HL-60/S4 (cell line): ENCODE results near the gene C11orf98.
"Not testable (repeated sequence)": the region's sequence is repeated elsewhere in the genome, so short reads cannot be mapped to it uniquely, and the experiment has no call there.

Source experiments
- in situ Hi-C: fragments of 300-500 bp; cut with MboI; formaldehyde crosslinking; loops from 2 replicates; pipeline ENCODE4 v1.14.3; 2022; ENCODE audit warnings: low sequenced_read_pairs

Gene C11orf98

GRCh38 chr11:62687508-62688396, 22.7 kb upstream of the C11orf98 start:
- in situ Hi-C loops: no loop called here

GRCh38 chr11:62682518-62682917, 17.5 kb upstream of the C11orf98 start:
- in situ Hi-C loops: no loop called here

DNA sequence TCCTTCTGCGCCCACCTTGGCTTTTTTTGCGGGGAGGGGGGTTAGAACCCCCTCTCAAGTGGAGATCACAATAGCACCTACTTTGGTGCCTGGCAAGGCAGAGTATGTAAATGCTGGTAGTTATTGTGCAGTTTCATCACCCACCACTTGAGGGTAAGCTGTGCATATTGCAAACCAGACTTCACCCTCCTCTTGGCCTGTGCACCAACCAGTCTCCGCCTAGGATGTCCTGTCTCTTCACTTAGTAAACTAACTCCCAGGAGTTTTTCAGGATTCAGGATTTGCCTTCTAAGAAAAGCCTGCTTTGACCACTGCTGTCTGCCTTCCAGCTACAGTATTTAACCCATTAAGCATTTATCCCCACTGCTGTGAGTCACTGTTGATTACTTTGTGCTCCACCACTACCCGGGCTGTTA, 15.8 kb upstream of the C11orf98 start:
- in situ Hi-C loops: no loop called here

- in situ Hi-C loops: no loop called here
Observed at GRCh38 chr11:62678770-62679696, 14.0 kb upstream of the C11orf98 start, which contains the start of gene UBXN1. TSS of gene UBXN1 (minus strand) at chr11:62679073. CDS start at chr11:62678923, 150 bp downstream.

GRCh38 chr11:62678433-62678769, 13.4 kb upstream of the C11orf98 start:
- in situ Hi-C loops: no loop called here

- in situ Hi-C loops: no loop called here
Observed at GRCh38 chr11:62677714-62678113, 12.7 kb upstream of the C11orf98 start.

GRCh38 chr11:62677156-62677555, 12.1 kb upstream of the C11orf98 start:
- in situ Hi-C loops: no loop called here

DNA sequence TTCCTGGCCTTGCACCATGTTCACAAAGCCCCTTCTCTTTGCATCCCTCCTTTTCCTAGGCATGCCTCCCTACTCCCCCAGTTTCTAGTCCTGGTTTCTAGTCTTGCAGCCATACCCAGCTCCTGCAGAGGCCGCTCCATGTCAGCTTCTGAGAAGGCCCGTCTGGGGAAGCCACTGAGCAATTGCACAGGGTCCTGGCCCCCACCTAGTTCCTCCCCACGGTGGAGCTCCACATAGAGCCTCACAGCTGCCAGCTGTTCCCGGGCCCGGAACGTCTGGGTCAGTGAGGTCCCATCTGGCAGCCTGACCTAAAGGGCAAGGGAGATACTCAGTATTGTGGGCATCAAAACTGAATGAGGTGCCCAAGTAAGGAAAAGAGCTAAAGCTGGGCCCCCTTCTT, 11.7 kb upstream of the C11orf98 start:
- in situ Hi-C loops: no loop called here

- in situ Hi-C loops: not testable (repeated sequence)
Observed at GRCh38 chr11:62675415-62675814, 10.4 kb upstream of the C11orf98 start.

- in situ Hi-C loops: no loop called here
Observed at GRCh38 chr11:62673196-62673525, 8.2 kb upstream of the C11orf98 start.

- in situ Hi-C loops: no loop called here
Observed at GRCh38 chr11:62671608-62672389, 6.8 kb upstream of the C11orf98 start, which contains the start of the genes LBHD1 and UQCC3. TSS of gene LBHD1 (minus strand) at chr11:62672267. CDS start at chr11:62670031, 2,236 bp downstream. TSS of gene UQCC3 (plus strand) at chr11:62671673. CDS start at chr11:62671746, 73 bp downstream.

- in situ Hi-C loops: no loop called here
Observed at GRCh38 chr11:62671236-62671607, 6.2 kb upstream of the C11orf98 start.

DNA sequence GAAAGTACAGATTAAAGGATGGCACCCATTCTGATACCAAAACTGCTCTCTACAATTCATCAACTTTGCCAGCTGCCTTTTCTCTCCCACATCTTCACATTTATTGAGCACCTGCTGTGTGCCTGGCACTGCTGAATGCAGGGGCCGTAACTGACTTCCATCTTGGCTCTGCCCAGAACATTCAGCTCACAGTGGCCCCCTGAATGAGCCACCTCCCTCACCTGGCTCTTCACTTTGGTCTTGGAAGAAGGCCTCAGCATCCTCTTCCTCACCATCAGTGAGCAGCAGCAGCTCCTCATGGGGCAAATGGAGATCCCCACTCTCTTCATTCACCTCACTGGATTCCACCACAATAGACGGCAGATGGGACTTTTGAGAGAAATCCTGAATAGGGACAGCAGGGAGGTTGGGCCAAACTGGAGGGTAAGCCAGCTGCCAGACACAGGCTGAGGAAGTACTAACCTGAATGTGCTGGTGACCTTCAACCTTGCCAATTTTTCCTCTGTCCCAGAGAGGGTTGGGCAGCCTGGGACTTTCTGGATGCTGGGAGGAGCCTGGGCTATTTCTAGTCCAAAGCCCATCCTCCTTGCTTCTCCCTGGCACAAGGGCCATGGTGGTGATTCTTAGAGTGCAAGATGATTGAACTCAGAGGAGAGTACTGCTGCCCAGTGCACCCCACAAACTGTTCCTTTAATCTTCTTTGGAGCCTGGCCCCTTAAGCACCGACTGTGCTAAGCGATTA, 4.6 kb upstream of the C11orf98 start:
- in situ Hi-C loops: no loop called here

DNA sequence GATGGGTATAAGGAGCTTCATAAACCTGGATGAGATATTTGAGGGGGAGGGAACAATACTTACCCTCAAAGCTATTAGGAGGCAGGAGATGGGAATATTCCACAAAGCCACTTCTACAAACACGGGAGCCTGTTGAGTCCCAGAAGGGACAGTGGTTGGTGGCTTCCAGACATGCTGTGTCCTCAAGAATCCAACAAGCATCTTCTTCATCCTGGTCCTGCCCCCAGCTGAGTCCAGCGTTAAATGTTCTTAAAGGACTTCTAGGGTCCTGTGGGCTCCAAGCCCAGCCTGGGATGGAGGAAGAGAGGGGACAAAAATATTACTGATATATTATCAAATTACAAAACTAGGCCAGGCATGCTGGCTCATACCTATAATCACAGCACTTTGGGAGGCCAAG, 2.5 kb upstream of the C11orf98 start:
- in situ Hi-C loops: no loop called here

DNA sequence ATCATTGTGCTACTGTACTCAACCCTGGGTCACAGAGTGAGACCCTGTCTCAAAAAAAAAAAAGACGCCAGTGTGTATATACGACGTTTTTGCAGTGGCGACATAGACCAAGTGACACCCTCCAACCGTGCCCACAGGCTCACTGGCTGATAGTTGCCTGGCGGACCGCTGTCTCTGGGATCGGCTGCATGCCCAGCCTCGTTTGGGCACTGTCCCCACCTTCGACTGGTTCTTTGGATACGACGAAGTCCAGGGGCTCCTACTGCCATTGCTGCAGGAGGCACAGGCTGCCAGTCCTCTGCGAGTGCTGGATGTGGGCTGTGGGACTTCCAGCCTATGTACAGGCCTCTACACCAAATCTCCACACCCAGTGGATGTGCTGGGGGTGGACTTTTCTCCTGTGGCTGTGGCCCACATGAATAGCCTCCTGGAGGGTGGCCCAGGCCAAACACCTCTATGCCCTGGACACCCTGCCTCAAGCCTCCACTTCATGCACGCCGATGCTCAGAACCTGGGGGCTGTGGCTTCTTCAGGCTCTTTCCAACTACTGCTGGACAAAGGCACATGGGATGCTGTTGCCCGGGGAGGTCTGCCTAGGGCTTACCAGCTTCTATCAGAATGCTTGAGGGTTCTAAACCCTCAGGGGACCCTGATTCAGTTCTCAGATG, 1.4 kb upstream of the C11orf98 start:
- in situ Hi-C loops: no loop called here

DNA sequence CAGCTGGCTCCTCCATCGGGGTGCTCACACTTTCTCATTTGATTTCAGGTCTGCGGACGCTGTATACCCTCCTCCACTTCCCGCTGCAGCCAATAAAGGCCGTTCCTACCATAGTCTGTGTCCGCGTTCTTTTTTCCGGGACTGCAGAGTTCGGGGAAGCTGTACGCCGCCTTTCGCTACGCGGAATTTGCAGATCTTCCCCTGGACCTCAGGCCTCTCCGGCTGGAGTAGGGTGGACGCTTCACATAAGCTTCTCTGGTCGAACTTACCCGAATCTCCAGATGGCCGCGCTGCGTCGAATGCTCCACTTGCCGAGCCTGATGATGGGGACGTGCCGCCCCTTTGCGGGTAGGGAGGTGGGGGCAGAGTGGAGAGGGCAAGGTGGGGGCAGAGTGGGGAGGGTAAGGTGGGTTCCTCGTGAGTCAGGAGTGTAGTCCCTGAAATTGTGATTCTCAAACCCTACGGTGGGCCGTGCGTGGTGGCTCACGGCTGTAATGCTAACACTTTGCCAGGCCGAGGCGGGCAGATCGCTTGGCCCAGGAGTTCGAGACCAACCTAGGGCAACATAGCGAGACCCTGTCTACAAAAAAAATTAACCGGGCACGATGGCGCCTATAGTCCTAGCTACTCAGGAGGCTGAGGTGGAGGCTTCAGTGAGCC, 719 bp upstream of the C11orf98 start:
- in situ Hi-C loops: no loop called here

DNA sequence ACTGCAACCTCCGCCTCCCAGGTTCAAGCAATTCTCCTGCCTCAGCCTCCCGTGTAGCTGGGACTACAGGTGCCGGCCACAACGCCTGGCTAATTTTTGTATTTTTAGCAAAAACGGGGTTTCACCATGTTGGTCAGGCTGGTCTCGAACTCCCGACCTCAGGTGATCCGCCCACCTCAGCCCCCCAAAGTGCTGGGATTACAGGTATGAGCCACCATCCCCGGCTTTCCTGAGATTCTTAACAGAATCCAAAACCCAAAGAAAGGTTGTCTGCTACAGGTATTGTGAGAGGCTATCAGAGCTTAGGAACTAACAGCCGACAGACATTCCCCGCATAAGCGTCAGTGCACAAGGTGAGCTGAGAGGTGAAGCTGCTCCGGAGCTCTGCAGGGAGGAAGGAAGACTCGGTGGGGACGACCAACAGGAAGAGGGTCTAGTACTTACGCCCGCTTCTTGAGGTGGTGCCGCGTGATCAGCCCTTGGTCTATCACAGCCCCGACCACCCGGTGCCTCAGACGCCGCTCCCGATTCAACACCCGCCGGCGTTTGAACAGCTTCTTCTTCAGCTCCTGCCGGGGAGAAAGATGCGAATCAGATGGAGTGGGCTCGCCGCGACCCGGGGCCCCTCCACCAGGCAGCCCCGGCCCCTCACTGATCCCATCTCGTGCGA, 470 bp downstream of the C11orf98 start:
- in situ Hi-C loops: no loop called here

- in situ Hi-C loops: no loop called here
Observed at GRCh38 chr11:62656796-62657429, 8.1 kb downstream of the C11orf98 start.
